NCI-H2196 treated with DMSO at 0.1 percent for 48 hours (cell line): Measurements from ENCODE around the gene ADGRD2.
A peak's percentile ranks its signal among the peaks of the same experiment; 100 is the strongest.

Source experiments
- DNase-seq: peaks from one replicate; lab custom pipeline; 2025; ENCODE audit not compliant: unreplicated experiment; lab: John Stamatoyannopoulos, UW

Gene ADGRD2

DNA sequence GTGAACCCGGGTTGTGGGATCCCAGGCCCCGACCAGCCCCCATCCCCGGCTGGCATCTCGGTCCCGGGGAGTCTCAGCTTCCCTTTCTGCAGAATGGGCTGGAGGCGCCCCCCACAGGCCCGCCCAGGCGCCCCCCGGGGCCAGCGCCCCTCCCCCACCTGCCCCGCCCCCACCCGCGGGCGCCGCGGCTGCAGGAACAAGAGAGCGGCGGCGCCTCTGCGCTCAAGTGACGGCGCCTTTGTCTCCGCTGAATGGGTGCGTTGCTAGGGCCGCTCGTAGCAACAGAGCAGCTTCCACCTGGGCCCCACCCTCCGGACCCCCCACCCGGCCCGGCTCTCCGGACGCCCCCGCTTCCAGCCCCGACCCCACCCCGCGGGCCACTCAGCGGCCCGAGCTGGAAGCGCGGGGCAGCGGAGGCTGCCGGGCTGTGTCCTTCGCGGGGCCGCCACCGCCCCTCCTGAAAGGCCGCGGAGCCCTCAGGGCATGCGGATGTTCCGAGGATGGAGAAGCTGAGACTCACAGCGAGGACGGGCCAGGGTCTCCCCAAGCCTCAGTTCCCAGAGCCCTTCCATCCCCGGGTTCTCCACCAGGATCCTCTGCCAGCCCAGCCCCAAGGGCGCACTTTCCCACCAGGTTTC, 27.5 kb downstream of the ADGRD2 start:
- peak; percentile 37 for DNase-seq

DNA sequence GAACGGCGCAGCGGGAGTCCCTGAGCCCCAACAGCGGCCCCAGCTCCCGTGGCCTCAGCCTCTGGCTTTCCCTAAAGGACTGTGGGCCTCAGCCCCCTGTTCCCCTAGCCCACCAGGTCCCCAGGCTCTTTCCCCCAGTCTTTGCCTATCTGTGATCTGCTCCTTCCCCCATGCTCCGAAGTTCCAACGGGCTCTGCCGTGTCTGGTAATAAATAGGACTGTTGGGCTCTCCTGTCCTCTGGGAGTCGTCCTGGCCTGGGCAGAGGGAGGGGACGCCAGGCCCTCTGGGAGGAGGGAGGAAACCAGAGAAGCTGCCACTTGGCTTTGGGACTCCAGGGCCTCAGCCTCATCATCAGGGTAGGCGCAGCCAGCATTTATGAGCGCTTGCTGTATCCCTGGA, 28.1 kb downstream of the ADGRD2 start:
- DNase-seq: no peak

DNA sequence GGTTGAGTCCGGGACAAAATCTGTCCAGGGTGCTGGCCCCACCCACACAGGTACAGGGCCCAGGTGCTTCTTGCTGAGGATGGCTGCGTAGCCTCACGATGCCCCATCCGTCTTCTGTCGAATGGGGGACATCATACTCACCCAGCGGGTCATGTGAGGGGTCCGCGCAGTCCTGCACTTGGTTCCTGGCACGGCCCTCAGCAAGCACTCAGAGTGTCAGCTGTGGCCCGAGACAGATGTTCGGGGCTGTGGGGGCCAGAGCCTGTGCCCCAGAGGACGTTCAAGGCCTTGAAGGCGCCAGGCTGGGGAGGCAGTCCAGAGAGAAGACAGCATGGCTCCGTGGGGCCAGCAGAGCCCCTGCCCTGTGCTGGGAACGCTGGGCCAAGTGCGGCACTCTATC, 29.1 kb downstream of the ADGRD2 start:
- DNase-seq: no peak

DNA sequence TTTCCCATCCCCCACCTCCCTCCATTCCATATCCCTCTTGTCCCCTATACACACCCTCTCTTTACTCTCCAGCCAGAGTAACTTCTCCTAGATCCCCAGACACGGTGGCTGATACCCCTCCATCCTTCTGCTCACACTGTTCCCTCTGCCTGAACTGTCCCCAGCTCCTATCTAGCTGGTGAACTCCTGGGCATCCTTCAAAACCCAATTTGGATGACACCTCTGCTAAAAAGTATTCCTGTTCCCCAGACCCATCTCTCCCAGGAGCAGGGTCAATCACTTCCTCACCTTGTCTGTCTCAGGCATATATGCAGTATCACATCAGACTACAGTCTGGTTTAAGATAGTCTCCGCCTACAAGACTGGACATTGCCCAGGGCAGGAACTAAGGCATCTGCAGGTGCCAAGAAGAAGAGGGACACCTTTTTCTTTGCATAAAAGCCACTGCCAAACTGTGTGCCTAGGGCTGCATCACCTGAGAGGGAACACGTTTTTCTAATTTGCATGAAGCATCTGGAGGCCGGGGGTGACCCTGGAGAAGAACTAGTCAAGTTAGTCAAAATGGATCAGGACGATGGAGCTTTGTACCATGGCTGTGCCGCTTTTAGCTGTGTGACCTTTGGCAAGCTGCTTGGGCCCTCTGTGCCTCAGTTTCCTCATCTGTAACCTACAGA, 29.8 kb downstream of the ADGRD2 start:
- DNase-seq: no peak

DNA sequence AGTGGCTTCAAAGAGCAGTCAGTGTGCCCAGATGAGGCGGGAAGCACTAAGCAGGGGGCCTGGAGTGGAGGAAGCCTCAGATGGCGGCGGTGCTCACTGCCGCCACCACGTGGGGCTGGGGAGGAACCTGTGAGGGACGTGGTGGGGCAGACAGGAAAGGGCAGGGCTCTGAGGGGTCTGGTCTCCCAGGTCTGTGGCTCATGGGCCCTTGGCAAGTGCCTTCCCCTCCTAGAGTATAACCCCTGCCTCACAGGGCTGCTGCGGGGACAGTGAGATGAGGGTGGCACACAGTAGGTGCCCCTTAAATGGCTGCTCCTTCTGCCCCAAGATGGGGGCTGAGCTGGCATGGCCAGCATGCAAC, 30.4 kb downstream of the ADGRD2 start:
- DNase-seq: no peak

DNA sequence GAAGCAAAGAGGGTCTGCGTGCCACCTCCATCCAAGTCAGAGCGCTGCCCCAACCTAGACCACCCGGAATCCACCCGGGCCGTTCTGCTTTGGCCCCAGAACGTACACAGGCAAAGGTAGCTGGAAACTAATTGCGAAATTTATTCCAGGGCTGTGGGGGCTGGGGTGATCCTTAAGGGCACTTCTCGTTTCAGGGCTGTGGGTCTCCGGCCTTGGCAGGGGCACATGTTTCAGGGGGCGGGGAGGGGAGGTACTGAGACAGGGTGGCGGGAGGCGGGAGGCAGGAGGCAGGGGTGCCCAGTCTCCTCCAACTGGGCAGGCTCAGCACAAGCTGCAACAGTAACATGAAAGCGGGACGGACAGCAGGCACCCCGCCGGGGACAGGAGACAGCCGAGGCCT, 30.9 kb downstream of the ADGRD2 start:
- DNase-seq: no peak

DNA sequence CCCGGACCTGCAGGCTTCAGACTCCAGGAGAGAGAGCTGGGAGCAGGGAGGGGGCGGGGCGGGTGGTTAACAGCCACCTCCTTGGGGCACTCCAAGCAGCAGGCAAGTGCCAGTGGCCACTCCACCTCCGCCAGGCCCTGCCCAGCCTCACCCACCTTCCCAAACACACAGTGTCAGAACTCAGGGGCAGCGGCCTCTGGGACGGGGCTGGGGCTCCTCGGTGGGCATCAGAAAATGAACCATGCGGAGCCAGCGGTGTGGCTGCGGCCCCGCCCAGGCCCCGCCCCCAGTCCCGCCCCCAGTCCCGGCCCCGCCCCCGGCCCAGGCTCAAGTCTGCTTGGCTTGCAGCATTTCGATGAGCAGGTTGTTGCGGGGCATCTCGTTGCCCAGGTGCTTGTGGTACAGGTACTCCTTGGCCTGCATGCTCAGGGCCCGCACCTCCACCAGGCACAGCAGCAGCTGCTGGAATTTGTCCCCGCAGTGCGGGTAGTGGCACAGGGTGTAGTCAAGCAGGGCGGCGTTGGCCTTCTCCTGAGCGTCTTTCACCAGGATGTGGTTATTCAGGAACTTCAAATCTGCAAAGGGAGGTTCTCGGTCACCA, 32.3 kb downstream of the ADGRD2 start:
- DNase-seq: no peak

DNA sequence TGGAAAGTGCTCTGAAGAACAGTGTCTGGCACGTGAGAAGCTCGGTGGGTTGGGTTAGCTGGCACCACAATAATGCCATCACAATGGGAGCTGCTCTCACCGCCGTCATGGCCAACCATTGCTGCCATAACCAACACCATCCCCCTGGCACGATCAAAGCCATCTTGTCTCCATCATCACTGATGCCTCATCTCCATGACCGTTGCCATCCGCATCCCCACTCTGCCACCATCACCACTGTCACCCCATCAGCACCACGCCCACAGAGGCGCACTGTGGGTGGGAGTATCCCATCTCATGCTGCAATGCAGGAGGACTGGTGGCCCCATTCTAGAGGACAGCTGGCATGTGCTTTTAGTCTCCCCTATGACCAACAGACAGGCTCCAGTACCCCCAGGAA, 33.2 kb downstream of the ADGRD2 start:
- DNase-seq: no peak

DNA sequence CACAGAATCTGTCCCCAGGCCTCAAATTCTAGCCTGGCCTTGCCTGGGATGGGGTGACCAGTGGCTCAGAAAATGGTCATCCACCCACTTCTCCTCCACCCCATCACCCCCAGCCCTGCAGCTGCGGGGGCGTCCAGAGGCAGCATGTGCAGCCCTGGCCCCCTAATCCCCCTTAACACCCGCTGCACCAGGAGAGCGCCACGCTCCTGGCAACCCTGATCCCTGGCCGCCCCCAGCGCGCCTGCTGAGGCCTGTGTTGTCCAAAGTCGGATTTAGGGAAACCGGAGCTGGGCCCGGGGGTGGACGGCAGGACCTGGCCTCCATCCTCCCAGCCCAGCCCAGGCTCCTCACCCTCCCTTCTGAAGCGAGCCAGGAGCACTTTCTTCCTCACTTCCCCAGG, 35.0 kb downstream of the ADGRD2 start:
- no peak for DNase-seq

DNA sequence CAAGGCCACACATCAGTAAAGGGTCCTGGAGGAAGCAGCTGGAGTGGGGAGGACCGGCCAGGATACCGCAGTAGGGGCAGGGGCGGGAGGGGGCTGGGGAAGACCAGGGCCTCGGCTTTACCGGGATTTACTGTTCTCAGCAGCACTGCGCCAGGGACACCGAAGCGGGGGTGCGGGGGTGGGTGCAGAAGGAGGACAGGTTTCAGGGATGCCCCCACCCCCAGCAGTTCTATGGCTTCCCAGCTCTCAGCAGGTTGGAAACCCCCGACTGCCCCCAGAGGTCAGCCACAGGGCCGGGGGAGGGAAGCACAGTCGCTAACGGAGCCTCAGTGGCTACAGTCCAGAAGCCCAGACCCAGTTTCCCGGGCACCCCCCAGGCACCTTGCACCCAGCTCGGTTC, 35.7 kb downstream of the ADGRD2 start:
- no peak for DNase-seq

DNA sequence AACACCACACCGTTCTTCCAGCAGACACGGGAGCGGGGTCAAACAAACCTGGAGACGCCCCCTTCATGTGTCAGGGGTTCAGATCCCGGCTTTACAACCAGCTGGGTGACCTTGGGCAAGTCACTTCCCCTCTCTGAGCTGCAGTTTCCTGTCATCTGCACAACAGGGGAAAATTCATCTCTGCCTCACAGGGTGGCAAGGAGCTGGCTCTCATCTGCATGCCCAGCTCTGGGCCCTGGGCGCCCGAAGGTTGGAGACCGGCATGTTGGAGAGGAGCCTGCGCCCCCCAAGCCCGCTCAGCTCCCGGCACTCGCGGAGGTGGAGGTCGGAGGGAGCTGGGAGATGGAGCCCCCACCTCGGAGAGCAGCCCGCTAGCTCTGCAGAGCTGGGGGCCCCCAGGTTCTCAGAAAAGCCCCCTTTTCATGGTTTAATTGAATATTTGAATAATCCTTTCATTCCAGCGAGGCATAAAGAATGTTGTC, 36.6 kb downstream of the ADGRD2 start:
- no peak for DNase-seq

DNA sequence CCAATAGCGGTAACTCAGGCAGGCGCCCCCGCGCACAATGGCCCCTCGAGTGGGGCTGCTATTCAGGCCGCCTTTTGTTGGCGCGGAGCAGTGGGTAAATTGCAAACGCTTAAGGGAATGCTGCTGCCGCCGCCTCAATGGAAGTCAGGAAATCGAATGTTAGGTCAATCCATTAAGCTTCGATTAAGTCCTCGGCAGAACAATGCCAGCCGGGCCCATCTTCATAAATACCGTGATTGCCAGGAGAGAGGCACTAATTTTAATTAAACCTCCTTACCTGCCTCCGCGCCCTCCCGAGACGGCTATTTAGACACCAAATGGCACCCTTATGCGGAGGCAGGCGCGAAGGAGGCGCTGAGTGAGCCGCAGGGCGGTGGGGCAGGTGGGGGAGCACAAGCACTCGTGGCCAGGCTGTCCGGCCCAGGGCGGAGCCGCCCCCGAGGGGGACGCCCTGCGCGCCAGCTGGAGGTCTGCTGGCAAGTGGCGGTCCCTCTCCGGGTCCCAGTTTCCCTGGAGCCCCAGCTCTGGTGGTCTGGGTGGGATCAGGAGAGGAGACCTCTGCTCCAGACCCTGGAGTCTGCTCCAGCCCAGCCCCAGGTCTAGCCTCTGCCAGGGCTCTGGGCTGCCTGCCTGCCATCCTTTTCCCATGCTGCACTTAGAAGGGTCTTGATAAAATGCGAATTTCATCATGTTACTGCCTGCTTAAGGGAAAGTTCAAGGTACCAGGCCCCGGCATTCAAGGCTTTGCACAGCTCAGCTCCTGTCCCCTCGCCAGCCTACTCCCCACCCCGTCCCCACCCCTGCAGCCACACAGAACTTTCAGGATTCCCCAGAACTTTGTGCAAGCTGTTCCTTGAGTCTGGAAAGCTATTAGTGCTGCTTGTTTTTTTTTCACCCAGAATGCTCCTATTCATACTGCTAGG, 37.3 kb downstream of the ADGRD2 start:
- DNase-seq: no peak

DNA sequence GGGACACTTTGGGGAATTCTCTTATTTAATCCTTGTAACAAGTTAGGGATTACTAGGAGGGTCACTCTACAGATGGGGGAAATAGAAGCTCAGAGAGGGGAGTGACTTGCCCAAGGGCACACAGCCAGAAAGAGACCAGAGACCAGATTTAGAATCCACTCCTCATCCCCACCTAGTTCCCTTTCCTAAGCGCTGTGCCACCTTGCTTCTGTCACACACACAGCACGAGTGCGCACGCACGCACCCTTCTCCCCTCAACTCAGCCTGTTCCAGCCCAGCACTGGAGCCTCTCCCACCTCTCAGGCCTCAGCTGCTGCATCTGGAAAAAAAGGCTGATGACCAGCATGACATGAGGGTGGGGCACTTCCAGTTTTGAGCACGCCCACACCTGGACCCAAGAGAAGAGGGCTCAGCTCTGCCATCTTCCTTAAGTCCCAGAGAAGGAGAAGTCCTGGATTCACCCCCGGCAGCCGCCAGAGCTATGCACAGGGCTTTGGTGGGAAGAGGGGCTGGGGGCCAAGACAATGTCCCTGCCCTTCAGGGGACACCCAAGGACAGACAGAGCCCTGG, 38.5 kb downstream of the ADGRD2 start:
- DNase-seq: no peak

DNA sequence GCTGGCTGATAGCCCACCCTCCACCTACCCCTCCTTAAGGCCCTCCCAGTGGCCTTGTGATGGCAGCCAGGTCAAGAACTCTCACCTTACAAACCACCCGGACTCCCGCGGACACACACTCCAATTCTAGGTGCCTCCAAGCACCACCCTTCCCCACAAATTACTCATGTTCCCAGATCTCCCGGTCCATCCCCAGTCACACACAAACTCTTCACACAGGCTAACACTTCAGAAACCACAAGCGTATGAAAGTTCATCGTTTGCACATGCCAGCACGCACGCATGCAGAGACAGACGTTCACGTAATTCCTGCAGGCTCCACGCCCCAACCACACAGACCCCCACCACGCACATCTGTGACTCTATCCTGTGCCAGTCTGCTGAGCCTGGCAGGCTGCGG, 39.0 kb downstream of the ADGRD2 start:
- no peak for DNase-seq

DNA sequence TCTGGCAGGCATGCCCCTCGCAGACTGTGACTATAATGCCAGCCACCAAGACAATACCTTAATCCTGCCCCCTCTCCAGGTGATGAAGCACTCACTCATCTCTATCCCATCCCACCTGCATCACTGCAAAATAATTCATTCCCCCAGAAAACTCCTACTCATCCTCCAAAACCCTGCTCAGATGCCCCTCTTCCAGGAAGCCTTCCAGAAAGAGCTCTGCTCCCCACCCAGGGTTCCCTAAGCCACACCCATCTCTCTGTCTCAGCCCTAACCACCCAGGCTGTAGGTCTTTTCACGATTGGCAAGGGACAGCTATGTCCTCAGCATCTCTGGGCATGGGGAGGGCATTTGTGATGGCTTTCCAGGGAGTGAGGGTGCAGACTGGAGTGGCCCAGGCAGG, 39.8 kb downstream of the ADGRD2 start:
- no peak for DNase-seq

DNA sequence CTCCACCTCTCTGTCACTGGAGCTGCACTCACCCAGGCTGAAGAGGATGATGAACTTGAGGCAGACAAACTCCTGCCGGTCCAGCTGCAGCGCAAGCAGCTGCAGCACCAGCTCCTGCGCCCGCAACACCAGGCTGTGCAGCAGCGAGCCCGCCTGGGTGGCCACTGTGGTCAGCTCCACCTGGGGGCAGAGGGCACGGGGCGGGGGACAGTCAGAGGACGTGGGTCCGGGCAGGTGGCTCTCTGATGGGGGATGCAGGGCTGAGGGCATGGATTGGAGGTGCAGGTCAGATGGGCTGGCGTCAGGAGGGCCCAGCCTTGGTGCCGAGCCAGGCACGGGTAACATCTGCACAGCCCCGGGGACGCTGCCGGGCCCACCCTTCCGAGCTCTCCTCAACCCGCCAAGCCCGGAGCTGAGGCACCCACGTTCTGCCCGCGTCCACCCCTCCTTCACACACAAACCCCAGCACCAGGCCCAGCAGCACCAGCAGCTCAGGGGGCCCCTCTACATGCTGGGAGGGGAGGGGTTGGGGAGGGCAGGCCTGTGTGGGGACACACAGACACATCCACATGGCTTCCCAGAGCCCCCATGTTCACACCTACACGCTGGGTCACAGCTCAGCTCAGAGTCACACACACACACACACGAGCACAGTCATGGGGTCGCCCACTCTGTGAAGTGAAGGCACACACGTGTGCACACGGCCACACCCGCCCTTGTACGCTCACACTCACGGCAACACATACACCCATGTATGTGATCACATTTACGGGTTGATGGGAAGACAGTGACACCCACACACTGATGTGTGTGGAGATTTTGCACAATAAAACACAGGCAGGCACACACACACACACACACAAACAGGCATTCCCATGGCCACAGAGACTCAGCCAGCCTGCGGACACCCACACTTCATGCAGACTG, 41.1 kb downstream of the ADGRD2 start:
- DNase-seq: no peak

DNA sequence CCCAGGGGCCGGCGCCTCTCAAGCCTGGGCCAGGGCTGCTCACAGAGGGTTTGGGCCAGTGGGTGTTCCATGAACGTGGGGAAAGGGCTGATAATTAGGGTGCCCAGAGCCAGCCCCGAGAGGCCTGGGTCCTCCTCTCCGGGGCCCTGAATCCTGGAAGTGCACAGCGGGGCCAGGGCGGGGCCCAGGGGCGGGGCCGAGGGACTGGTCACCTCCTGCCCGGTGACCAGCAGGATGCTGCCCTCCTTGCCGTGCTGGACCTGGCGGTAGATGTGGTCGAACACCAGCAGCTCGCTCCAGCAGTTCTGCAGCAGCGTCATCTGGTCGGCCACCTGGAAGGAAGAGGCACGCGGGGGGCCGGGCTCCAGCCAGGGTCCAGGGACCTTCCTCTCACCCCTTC, 42.6 kb downstream of the ADGRD2 start:
- DNase-seq: no peak

DNA sequence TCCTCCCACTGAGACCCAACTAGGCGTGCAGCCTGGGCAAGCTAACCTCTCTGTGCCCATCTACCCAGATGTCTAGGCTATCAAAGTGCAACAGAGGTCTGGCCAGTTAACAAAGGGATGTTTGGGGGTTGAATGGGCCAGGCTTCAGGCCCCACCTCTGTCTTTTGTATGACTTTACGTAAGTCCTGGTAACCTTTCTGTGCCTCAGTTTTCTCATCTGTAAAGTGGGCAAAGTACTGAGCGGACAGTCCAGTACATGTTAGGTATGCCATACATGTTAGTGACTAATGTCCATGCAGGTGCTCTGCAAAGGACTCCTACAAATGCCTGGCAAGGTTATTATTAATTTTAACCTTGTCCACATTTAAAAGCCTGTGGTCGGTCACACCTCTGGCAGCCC, 43.0 kb downstream of the ADGRD2 start:
- DNase-seq: no peak

DNA sequence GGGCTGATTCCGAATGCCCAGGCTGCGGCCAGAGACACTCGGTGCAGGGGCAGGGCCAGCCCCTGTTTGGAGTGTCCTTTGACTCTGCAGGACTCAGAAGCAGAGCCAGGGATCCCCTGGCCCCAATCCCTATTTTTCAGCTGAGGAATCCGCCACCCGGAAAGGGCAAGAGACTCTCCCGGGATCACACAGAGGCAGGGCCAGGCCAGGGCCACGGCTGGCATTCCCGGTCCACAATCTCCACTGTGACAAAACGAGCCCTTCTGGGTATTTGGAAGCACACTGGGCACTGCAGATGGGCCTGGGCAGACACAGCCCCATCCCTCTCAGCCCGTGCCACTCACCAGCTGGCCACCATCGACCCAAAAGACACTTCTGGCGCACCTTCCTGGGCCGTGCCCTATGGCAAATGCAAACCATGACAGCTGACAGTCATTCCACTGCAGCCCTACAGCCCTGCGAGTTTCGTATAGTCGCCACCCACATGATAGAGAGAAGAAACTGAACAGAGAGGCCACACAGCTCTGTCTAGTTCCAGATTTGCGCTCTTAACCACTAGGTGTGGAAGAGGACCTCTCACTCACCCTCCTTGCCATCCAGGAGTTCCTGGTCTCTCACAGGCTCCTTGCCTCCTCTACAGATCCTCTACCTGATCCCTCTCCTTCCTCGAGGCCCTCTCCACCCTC, 43.7 kb downstream of the ADGRD2 start:
- DNase-seq: no peak
